ENCODE data around the gene DNAH9.

- TF ChIP-seq POLR2AphosphoS5 (IDR thresholded peaks at IDR 0.05) = no peak
- TF ChIP-seq, protein P1, sequence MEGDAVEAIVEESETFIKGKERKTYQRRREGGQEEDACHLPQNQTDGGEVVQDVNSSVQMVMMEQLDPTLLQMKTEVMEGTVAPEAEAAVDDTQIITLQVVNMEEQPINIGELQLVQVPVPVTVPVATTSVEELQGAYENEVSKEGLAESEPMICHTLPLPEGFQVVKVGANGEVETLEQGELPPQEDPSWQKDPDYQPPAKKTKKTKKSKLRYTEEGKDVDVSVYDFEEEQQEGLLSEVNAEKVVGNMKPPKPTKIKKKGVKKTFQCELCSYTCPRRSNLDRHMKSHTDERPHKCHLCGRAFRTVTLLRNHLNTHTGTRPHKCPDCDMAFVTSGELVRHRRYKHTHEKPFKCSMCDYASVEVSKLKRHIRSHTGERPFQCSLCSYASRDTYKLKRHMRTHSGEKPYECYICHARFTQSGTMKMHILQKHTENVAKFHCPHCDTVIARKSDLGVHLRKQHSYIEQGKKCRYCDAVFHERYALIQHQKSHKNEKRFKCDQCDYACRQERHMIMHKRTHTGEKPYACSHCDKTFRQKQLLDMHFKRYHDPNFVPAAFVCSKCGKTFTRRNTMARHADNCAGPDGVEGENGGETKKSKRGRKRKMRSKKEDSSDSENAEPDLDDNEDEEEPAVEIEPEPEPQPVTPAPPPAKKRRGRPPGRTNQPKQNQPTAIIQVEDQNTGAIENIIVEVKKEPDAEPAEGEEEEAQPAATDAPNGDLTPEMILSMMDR (IDR thresholded peaks at IDR 0.05) = no peak
- TF ChIP-seq POLR2A (IDR thresholded peaks at IDR 0.05) = no peak
Measured at GRCh38 chr17:11550431-11550830, 47.8 kb upstream of the DNAH9 start.
